ENCODE results near the gene FOXJ3. TPM values are rescaled to one million over a fixed set of nuclear protein-coding genes. Genes with fewer than 3 reads are reported as not detected.

Gene FOXJ3
- total and polyA plus RNA-seq, 2 donors (not counting 1 experiment from before 2014, with no cell fraction given), result 22.6 to 29.5 TPM

DNA sequence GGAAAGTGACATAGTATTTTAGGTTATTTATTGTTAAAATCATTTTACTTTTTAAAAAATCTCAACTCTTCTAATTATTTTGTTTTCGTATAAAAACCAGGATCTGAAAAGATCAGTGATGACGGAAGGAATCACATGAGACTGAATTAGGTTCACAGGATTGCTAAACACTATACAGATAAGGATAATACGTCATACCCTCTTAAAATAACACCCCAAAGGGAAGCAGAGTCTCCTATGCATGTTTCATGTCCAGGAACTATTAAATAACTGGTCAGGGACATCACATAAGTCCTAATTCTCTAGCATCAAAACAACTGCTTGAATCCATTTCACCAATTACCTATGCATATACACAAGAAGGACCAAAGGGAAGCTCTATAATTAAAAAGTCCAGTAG, 84.9 kb downstream of the FOXJ3 start:
- H3K4me1 ChIP-seq (ENCODE audit: control insufficient read depth, extremely low read depth, insufficient read depth, low read length), result no peaks in the 10 kb centered on the region
- H3K36me3 ChIP-seq (ENCODE audit: control insufficient read depth, insufficient read depth, low read length), result no peaks in the 10 kb centered on the region
- TF ChIP-seq EZH2 (IDR thresholded peaks at IDR 0.05; ENCODE audit: low read length, missing control alignments), result no peak
- TF ChIP-seq, protein P1, sequence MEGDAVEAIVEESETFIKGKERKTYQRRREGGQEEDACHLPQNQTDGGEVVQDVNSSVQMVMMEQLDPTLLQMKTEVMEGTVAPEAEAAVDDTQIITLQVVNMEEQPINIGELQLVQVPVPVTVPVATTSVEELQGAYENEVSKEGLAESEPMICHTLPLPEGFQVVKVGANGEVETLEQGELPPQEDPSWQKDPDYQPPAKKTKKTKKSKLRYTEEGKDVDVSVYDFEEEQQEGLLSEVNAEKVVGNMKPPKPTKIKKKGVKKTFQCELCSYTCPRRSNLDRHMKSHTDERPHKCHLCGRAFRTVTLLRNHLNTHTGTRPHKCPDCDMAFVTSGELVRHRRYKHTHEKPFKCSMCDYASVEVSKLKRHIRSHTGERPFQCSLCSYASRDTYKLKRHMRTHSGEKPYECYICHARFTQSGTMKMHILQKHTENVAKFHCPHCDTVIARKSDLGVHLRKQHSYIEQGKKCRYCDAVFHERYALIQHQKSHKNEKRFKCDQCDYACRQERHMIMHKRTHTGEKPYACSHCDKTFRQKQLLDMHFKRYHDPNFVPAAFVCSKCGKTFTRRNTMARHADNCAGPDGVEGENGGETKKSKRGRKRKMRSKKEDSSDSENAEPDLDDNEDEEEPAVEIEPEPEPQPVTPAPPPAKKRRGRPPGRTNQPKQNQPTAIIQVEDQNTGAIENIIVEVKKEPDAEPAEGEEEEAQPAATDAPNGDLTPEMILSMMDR (conservative IDR thresholded peaks at IDR 0.05 in 1 of 2, IDR thresholded peaks at IDR 0.05 in 1 of 2; ENCODE audit: low read depth in 1 of 2, low read length in 2 of 2), result no peak
- no peaks in the 10 kb centered on the region for H4K20me1 ChIP-seq (ENCODE audit: control insufficient read depth, extremely low read depth, insufficient read depth, low read length)
- DNase-seq (ENCODE audit: low read depth in 2 of 2), result no peak
- no peak overlapping the region for H2AFZ ChIP-seq (ENCODE audit: low read length)
- H3K4me3 ChIP-seq (replicated peaks in 1 of 4; ENCODE audit: control extremely low read depth in 1 of 4, insufficient read depth in 1 of 4, low read depth in 3 of 4, low read length in 4 of 4), result no peak overlapping the region
- peaks cover 18% of the 10 kb centered on the region for H3K79me2 ChIP-seq (ENCODE audit: control insufficient read depth, insufficient read depth, low read length)
- H3K9ac ChIP-seq (ENCODE audit: insufficient read depth, low read length), result no peak overlapping the region
- no peak overlapping the region for H3K4me2 ChIP-seq (ENCODE audit: extremely low read depth, insufficient read depth, low read length)
- no peaks in the 10 kb centered on the region for H3K9me3 ChIP-seq (ENCODE audit: control insufficient read depth, insufficient read depth, low read depth, low read length)
- no peaks in the 10 kb centered on the region for H3K27me3 ChIP-seq (ENCODE audit: control insufficient read depth, insufficient read depth, low read length)
- no peak overlapping the region for H3K27ac ChIP-seq (ENCODE audit: insufficient read depth, low read length)

DNA sequence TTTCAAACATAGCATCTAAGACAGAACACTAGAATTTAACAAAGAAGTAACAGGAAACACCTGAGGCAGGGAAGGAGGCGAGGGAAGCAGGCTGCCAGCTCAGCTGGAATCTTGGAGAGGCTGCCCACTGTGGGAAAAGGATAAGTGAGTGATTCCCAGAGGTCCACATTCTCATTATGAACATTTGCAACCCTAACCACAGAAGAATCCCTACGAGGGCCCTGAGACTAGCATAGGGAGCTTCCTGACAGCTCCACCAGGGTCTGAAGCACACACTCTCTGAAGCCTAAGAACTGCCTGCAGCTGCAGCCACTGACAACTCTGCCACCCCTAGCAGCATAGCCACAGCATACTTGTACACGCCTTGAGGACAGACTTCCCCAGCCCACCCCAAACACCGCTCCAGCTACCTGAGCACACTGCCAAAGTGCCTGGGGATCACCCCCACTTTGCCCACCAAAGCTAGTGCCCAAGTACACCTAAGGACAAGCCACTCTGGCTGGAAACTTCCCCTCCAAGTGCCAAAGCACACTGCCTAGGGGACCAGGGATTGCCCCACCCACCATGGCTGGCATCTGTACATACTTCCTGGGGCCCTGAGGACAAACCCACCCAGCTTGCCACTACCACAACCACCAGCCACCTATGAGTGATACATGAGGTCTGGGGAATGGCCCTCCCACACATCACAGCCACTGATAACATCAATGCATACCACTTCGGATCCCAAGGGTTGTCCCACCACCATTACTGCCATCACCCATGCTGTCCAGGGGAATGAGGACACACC, 93.9 kb downstream of the FOXJ3 start:
- Histone ChIP-seq H3K4me1 (ENCODE audit: control insufficient read depth, extremely low read depth, insufficient read depth, low read length) (no peaks in the 10 kb centered on the region), H3K36me3 (ENCODE audit: control insufficient read depth, insufficient read depth, low read length) (peaks cover 2% of the 10 kb centered on the region), H3K79me2 (ENCODE audit: control insufficient read depth, insufficient read depth, low read length) (peaks cover 35% of the 10 kb centered on the region), H3K4me2 (ENCODE audit: extremely low read depth, insufficient read depth, low read length) (no peak overlapping the region), H3K4me3 (replicated peaks in 1 of 4; ENCODE audit: control extremely low read depth in 1 of 4, insufficient read depth in 1 of 4, low read depth in 3 of 4, low read length in 4 of 4) (no peak overlapping the region), H3K9ac (ENCODE audit: insufficient read depth, low read length) (no peak overlapping the region), H3K27me3 (ENCODE audit: control insufficient read depth, insufficient read depth, low read length) (no peaks in the 10 kb centered on the region), H3K9me3 (ENCODE audit: control insufficient read depth, insufficient read depth, low read depth, low read length) (no peaks in the 10 kb centered on the region), H4K20me1 (ENCODE audit: control insufficient read depth, extremely low read depth, insufficient read depth, low read length) (no peaks in the 10 kb centered on the region), H3K27ac (ENCODE audit: insufficient read depth, low read length) (no peak overlapping the region), H2AFZ (ENCODE audit: low read length) (no peak overlapping the region)
- DNase-seq (ENCODE audit: low read depth in 2 of 2), result peak in 1 of 2 donors; percentile 67
- TF ChIP-seq EZH2 (IDR thresholded peaks at IDR 0.05; ENCODE audit: low read length, missing control alignments), result no peak
- TF ChIP-seq, protein P1 (conservative IDR thresholded peaks at IDR 0.05 in 1 of 2, IDR thresholded peaks at IDR 0.05 in 1 of 2; ENCODE audit: low read depth in 1 of 2, low read length in 2 of 2), result no peak

DNA sequence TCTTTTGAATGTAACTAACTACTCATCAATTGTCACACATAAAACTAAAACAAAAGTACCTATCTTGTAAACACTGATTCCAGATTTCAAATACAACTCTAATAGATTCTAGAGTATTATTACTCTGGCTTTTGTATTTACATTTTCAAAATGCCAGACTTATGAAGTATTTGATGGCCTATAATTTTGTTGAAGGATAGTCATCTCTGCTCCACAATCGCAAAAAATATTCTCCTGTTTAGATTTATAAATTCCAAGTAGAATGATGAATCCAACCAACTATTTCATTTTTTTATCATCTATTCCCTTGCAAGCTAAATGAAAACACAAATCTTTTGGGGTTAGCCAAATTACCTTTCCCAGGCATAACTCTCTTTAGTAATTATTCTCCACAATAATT, 95.5 kb downstream of the FOXJ3 start:
- Histone ChIP-seq H3K9ac (ENCODE audit: insufficient read depth, low read length) (no peak overlapping the region), H3K27ac (ENCODE audit: insufficient read depth, low read length) (no peak overlapping the region), H3K27me3 (ENCODE audit: control insufficient read depth, insufficient read depth, low read length) (no peaks in the 10 kb centered on the region), H2AFZ (ENCODE audit: low read length) (no peak overlapping the region), H3K36me3 (ENCODE audit: control insufficient read depth, insufficient read depth, low read length) (peaks cover 2% of the 10 kb centered on the region), H3K4me1 (ENCODE audit: control insufficient read depth, extremely low read depth, insufficient read depth, low read length) (no peaks in the 10 kb centered on the region), H3K4me3 (replicated peaks in 1 of 4; ENCODE audit: control extremely low read depth in 1 of 4, insufficient read depth in 1 of 4, low read depth in 3 of 4, low read length in 4 of 4) (no peak overlapping the region), H3K79me2 (ENCODE audit: control insufficient read depth, insufficient read depth, low read length) (peaks cover 24% of the 10 kb centered on the region), H4K20me1 (ENCODE audit: control insufficient read depth, extremely low read depth, insufficient read depth, low read length) (no peaks in the 10 kb centered on the region), H3K9me3 (ENCODE audit: control insufficient read depth, insufficient read depth, low read depth, low read length) (no peaks in the 10 kb centered on the region), H3K4me2 (ENCODE audit: extremely low read depth, insufficient read depth, low read length) (no peak overlapping the region)
- TF ChIP-seq EZH2 (IDR thresholded peaks at IDR 0.05; ENCODE audit: low read length, missing control alignments), result no peak
- DNase-seq (ENCODE audit: low read depth in 2 of 2), result no peak
